ENCODE data around the gene MPEG1. TPM values are rescaled to one million over a fixed set of nuclear protein-coding genes. Genes with fewer than 3 reads are reported as not detected.

The MPEG1 gene
- total and polyA plus RNA-seq, 2 of the 4 experiments (the other 2 are of a cell fraction), result not detected

- H2AK9ac ChIP-seq (replicated peaks; ENCODE audit: low read depth, low read length, poor library complexity), result no peak overlapping the region
- peaks cover 12% of the 10 kb centered on the region; the same call in 1 of the 2 replicates for H3K9me1 ChIP-seq (ENCODE audit: insufficient read depth, low read length)
- 77% methylated on average over 10 of the region's 14 CpGs; no CpG with 5 or more reads in 1 of the 2 experiments for WGBS, 2 experiments (ENCODE audit: extremely low coverage in 2 of 2, insufficient read length in 1 of 2)
- H3K4me2 ChIP-seq (ENCODE audit: low read depth, low read length), result no peak overlapping the region
- no peak overlapping the region for H4K91ac ChIP-seq (ENCODE audit: insufficient read depth, low read depth, low read length)
- no peak for ATAC-seq (ENCODE audit: low read depth)
- H2BK120ac ChIP-seq (ENCODE audit: low read depth, low read length), result no peak overlapping the region
- in situ Hi-C loops (cut with MboI; ENCODE audit: low sequenced_read_pairs), result no loop called here
- no peak overlapping the region for H3K4me3 ChIP-seq (ENCODE audit: insufficient read depth, low read depth, low read length)
- H2BK20ac ChIP-seq (ENCODE audit: low read depth, low read length), result no peak overlapping the region
- no peak overlapping the region for H3K18ac ChIP-seq (ENCODE audit: low read depth, low read length)
- DNase-seq, result no peak
- no peak overlapping the region for H3K23ac ChIP-seq (ENCODE audit: low read depth, low read length)
- no peak overlapping the region for H2BK5ac ChIP-seq (ENCODE audit: low read depth, low read length, poor library complexity, severe bottlenecking)
- H3K27me3 ChIP-seq (ENCODE audit: control insufficient read depth, insufficient read depth, low read length), result no peaks in the 10 kb centered on the region
- H3K9me3 ChIP-seq (ENCODE audit: control insufficient read depth, insufficient read depth, low read length), result no peaks in the 10 kb centered on the region
- no peak overlapping the region for H2AFZ ChIP-seq (replicated peaks; ENCODE audit: low read length, poor library complexity)
- ChIA-PET POLR2A (ENCODE audit: unreplicated experiment) (no interaction called here), CTCF (interaction anchor here (1.8 to 2.1 kb wide), 2 partner anchors 24 to 28 kb away, joined by 4 to 10 read pairs; partner anchors contain the start of gene DTX4)
- no peak overlapping the region for H3K14ac ChIP-seq (replicated peaks; ENCODE audit: low read depth, low read length)
- no peak overlapping the region for H4K8ac ChIP-seq (ENCODE audit: low read depth in 2 of 2, low read length in 2 of 2)
- no peak overlapping the region for H3K4ac ChIP-seq (ENCODE audit: low read depth, low read length)
- H2BK15ac ChIP-seq (ENCODE audit: low read depth, low read length), result no peak overlapping the region
- H3K56ac ChIP-seq (ENCODE audit: extremely low read depth, insufficient read depth, low read length), result no peak overlapping the region
- no peak overlapping the region for H2AK5ac ChIP-seq (ENCODE audit: low read depth, low read length)
- H4K5ac ChIP-seq (ENCODE audit: low read depth, low read length), result no peak overlapping the region
- peaks cover 7% of the 10 kb centered on the region for H3K4me1 ChIP-seq (ENCODE audit: control insufficient read depth, insufficient read depth, low read length)
- H4K20me1 ChIP-seq (ENCODE audit: insufficient read depth, low read length), result no peaks in the 10 kb centered on the region
- H3K9ac ChIP-seq (ENCODE audit: low read depth, low read length), result no peak overlapping the region
- no peaks in the 10 kb centered on the region for H3K79me1 ChIP-seq (ENCODE audit: low read depth in 1 of 2, low read length in 2 of 2)
- BruUV-seq (replicated peaks), result no TSS peak
- dilution Hi-C loops (cut with HindIII; ENCODE audit: low sequenced_read_pairs, unreplicated experiment), result no loop called here
- intact Hi-C loops (cut with micrococcal nuclease), result no loop called here
- no peak overlapping the region for H3K27ac ChIP-seq (ENCODE audit: insufficient read depth, low read length)
- H3K36me3 ChIP-seq (ENCODE audit: control insufficient read depth, insufficient read depth, low read length), result peaks cover 37% of the 10 kb centered on the region
- TF ChIP-seq MXI1 (IDR thresholded peaks at IDR 0.05; ENCODE audit: borderline replicate concordance, low read depth, low read length) (no peak), RFX5 (IDR thresholded peaks at IDR 0.05; ENCODE audit: low read depth, low read length) (no peak), RAD21 (IDR thresholded peaks at IDR 0.05; ENCODE audit: low read length) (no peak), MAFK (IDR thresholded peaks at IDR 0.05; ENCODE audit: low read depth, low read length) (no peak), MAZ (IDR thresholded peaks at IDR 0.05; ENCODE audit: borderline replicate concordance, low read depth, low read length) (no peak), USF2 (IDR thresholded peaks at IDR 0.05; ENCODE audit: low read depth, low read length) (no peak), RCOR1 (IDR thresholded peaks at IDR 0.05; ENCODE audit: insufficient replicate concordance, low read length) (no peak), NFE2L2 (IDR thresholded peaks at IDR 0.05; ENCODE audit: low read depth, low read length) (no peak), FOS (IDR thresholded peaks at IDR 0.05; ENCODE audit: low read depth, low read length) (no peak), CEBPB (IDR thresholded peaks at IDR 0.05; ENCODE audit: low read depth, low read length) (no peak), SMC3 (IDR thresholded peaks at IDR 0.05; ENCODE audit: low read depth, low read length) (no peak), POLR2A (IDR thresholded peaks at IDR 0.05; ENCODE audit: low read depth, low read length) (no peak), BHLHE40 (IDR thresholded peaks at IDR 0.05; ENCODE audit: low read depth, low read length) (no peak)
- TF ChIP-seq, protein P1, sequence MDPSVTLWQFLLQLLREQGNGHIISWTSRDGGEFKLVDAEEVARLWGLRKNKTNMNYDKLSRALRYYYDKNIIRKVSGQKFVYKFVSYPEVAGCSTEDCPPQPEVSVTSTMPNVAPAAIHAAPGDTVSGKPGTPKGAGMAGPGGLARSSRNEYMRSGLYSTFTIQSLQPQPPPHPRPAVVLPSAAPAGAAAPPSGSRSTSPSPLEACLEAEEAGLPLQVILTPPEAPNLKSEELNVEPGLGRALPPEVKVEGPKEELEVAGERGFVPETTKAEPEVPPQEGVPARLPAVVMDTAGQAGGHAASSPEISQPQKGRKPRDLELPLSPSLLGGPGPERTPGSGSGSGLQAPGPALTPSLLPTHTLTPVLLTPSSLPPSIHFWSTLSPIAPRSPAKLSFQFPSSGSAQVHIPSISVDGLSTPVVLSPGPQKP (IDR thresholded peaks at IDR 0.05; ENCODE audit: borderline replicate concordance, low read depth, low read length), result no peak
- TF ChIP-seq, protein P2, sequence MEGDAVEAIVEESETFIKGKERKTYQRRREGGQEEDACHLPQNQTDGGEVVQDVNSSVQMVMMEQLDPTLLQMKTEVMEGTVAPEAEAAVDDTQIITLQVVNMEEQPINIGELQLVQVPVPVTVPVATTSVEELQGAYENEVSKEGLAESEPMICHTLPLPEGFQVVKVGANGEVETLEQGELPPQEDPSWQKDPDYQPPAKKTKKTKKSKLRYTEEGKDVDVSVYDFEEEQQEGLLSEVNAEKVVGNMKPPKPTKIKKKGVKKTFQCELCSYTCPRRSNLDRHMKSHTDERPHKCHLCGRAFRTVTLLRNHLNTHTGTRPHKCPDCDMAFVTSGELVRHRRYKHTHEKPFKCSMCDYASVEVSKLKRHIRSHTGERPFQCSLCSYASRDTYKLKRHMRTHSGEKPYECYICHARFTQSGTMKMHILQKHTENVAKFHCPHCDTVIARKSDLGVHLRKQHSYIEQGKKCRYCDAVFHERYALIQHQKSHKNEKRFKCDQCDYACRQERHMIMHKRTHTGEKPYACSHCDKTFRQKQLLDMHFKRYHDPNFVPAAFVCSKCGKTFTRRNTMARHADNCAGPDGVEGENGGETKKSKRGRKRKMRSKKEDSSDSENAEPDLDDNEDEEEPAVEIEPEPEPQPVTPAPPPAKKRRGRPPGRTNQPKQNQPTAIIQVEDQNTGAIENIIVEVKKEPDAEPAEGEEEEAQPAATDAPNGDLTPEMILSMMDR (conservative IDR thresholded peaks at IDR 0.05; ENCODE audit: low read depth, low read length), result no peak
These were observed 12.9 kb downstream of the MPEG1 start for GRCh38 chr11:59199546-59200422.
